Right atrium auricular region (tissue), 2 donors: Measurements from ENCODE around the gene PRR5L. TPM values are rescaled to one million over a fixed set of nuclear protein-coding genes. Genes with fewer than 3 reads are reported as not detected.
"Not testable (repeated sequence)": the region's sequence is repeated elsewhere in the genome, so short reads cannot be mapped to it uniquely, and the experiment has no call there.

Experiments
- DNase-seq: peaks from one replicate; pipeline ENCODE4 v3.0.0-alpha.2; 2019; ENCODE audit warnings: low spot score
- H3K27ac ChIP-seq, 2 donors: fragments of 200-600 bp; sonication (generic); 1 replicate in 1 of 2; 2 replicates in 1 of 2; pipeline ENCODE4 v1.5.1; 2016 to 2019
- H3K27me3 ChIP-seq, 2 donors: fragments of 200-600 bp; sonication (generic); one replicate each; pipeline versions ENCODE4 v1.5.1 to v1.6.0; 2017 to 2019
- H3K36me3 ChIP-seq: fragments of 200-600 bp; sonication (generic); one replicate; pipeline ENCODE4 v1.5.1; 2016
- H3K4me1 ChIP-seq, 2 donors: fragments of 200-600 bp; sonication (generic); one replicate each; pipeline versions ENCODE4 v1.5.1 to v1.6.0; 2017 to 2019
- H3K4me3 ChIP-seq, 2 donors: fragments of 200-600 bp; sonication (generic); 1 replicate in 1 of 2; 2 replicates in 1 of 2; pipeline ENCODE4 v1.5.1; 2017 to 2019; ENCODE audit warnings: mild to moderate bottlenecking in 1 of 2, moderate library complexity in 1 of 2
- H3K9me3 ChIP-seq, 2 donors: fragments of 200-600 bp; sonication (generic); one replicate each; pipeline ENCODE4 v1.5.1; 2019
- total RNA-seq, 2 donors: library from RNA; depleted of rRNA; stranded (reverse); fragments of >200 nt; gene quantifications; one replicate each; pipeline ENCODE4 v1.1.0, GENCODE V29; 2016
- TF ChIP-seq, protein P1 (sequence below), 2 donors: fragments of 200-600 bp; sonication (generic); IDR thresholded peaks; one replicate each; pipeline ENCODE4 v1.5.1; 2019; ENCODE audit warnings: antibody characterized with exemption in 2 of 2

The PRR5L gene
- total RNA-seq, 2 donors from 2014 or later, result 1.3 to 6.8 TPM

DNA sequence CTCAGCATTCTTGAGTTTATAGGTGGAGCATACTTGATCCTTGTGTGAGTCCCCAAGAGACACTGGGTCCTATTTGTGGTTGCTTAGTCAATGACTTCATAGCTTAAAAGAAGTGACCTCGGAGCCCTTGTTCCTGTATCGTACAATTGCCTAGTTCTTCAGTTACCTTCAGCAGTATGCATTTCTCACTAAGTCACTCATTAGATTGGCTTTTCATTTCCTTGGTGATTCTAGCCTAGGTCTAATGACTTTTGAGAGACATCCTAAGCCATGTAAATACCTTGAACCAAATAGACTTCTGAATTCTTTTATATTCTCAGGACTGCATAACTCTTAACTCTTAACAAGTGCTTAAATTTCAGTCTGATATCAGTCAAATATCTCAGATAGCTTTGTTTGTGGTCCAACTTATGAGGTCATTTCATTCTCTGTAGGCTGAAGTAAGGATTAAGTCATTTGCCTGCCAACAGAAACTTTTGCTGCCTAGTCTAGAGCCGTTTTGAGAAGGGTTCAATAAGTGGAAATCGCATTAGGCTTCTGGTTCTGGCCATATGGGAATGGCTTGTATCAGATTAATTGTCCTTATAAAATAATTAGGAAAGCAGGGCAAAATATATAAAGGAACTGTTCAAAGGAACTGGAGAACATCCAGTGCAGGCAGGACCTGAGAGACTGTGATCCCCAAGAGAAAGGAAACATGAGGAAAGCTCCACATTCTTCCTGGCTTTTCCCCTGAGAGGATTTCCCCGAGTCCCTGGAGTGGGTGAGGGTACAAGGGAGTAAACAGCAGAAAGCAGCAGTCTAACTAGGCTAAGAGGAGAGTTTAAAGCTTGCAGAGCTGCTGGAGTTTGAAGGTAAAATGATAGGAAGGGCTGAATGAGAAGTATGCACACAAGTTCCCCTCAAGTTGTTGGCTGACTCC, 174.1 kb downstream of the PRR5L start:
- Histone ChIP-seq H3K36me3 (no peaks in the 10 kb centered on the region), H3K27ac (no peak overlapping the region), H3K27me3 (no peaks in the 10 kb centered on the region), H3K4me3 (no peak overlapping the region), H3K4me1 (peaks cover 0 to 15% of the 10 kb centered on the region in 2 donors), H3K9me3 (no peaks in the 10 kb centered on the region)
- DNase-seq, result no peak
- TF ChIP-seq, protein P1, sequence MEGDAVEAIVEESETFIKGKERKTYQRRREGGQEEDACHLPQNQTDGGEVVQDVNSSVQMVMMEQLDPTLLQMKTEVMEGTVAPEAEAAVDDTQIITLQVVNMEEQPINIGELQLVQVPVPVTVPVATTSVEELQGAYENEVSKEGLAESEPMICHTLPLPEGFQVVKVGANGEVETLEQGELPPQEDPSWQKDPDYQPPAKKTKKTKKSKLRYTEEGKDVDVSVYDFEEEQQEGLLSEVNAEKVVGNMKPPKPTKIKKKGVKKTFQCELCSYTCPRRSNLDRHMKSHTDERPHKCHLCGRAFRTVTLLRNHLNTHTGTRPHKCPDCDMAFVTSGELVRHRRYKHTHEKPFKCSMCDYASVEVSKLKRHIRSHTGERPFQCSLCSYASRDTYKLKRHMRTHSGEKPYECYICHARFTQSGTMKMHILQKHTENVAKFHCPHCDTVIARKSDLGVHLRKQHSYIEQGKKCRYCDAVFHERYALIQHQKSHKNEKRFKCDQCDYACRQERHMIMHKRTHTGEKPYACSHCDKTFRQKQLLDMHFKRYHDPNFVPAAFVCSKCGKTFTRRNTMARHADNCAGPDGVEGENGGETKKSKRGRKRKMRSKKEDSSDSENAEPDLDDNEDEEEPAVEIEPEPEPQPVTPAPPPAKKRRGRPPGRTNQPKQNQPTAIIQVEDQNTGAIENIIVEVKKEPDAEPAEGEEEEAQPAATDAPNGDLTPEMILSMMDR (IDR thresholded peaks at IDR 0.05), result no peak

DNA sequence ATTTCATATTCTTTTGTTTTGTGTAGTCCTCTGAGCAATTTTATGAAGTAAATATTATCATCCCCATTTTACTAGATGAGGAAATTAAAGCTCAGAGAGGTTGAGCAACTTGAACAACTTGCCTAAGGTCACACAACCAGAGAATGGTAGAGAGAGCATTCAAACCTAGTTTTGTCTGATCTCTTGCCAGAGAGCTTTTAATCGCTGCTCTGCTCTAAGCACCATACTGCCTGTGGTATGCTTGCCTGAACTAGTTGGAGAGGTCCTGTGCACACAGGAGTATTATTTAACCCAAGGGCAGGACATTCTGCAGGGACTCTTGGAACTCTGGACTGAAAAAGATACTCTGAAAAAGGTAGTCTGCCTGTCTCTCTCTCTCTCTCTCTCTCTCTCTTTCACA, 175.5 kb downstream of the PRR5L start:
- Histone ChIP-seq H3K4me3 (no peak overlapping the region), H3K36me3 (no peaks in the 10 kb centered on the region), H3K27ac (no peak overlapping the region), H3K27me3 (no peaks in the 10 kb centered on the region), H3K9me3 (no peaks in the 10 kb centered on the region), H3K4me1 (peaks cover 0 to 15% of the 10 kb centered on the region in 2 donors)
- DNase-seq, result no peak
- TF ChIP-seq, protein P1 (IDR thresholded peaks at IDR 0.05), result no peak

DNA sequence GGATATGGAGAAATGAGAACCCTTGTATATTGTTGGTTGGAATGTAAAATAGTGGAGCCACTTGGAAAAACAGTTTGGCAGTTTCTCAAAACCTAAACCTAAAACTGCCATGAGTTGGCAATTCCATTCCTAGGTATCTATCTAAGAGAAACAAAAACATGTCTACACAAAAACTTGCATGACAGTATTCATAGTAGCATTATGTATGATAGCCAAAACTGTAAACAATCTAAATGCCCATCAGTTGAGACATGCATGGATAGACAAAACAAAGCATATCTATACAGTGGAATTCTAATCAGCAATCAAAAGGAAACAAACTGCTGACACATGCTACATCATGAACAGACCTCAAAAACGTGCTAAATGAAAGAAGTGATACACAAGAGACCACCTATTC, 179.1 kb downstream of the PRR5L start:
- Histone ChIP-seq H3K4me1 (peaks cover 0 to 7% of the 10 kb centered on the region in 2 donors), H3K4me3 (no peak overlapping the region), H3K9me3 (no peaks in the 10 kb centered on the region), H3K27ac (no peak overlapping the region), H3K27me3 (no peaks in the 10 kb centered on the region), H3K36me3 (no peaks in the 10 kb centered on the region)
- no peak for DNase-seq
- TF ChIP-seq, protein P1 (IDR thresholded peaks at IDR 0.05), result no peak

DNA sequence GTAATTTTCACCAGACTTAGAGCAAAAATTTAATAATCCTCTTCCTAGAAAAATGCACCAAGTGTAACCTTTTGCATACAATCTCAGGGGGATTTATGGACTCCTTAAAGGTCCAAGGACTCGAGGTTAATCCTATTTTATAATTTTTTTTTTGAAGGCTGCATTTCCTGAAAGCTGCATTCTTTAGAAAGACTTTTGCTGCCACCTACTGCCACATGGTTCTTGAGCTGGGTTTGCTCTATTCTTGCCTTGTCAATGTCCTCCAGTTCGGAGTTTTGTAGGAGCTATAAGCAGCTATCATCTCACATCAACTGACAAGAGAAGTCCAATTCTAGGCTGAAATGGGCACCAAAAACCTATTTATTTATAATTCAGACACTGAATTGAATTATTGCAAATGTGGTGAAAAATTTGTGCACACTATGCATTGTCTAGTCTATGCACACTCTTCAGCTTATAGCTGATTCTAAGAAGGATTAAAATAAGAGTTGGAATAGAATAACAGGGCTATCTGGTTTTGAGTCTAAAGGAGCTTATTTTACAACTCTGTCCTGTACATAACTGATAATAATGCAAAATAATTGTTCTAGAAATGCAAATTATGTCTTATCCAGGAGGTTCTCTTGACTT, 182.7 kb downstream of the PRR5L start:
- H3K27me3 ChIP-seq, result no peaks in the 10 kb centered on the region
- TF ChIP-seq, protein P1 (IDR thresholded peaks at IDR 0.05), result peak; percentile 18 to 63
- DNase-seq, result no peak
- H3K27ac ChIP-seq, result no peak overlapping the region
- H3K9me3 ChIP-seq, result no peaks in the 10 kb centered on the region
- H3K4me1 ChIP-seq, result no peaks in the 10 kb centered on the region
- no peak overlapping the region for H3K4me3 ChIP-seq
- H3K36me3 ChIP-seq, result no peaks in the 10 kb centered on the region

DNA sequence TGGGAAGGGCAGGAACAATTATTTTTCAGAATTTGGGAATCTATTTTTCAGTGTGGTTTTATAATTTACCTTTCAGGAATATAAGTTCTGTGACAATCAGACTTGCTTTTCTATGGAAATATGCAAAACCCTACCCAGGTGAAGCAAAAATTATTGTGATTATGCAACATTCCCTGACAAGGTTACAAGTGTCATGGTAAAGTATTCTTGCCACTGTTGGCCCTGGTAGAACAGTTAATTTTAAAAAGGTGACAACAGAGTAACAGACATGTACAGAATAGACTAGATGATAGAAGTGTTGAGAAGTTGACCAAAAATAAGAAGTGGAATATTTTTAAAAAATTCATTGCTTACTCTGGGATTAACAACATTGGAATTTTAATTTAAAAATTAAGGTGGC, 184.7 kb downstream of the PRR5L start:
- H3K4me3 ChIP-seq, result no peak overlapping the region
- H3K36me3 ChIP-seq, result peaks cover 9% of the 10 kb centered on the region
- DNase-seq, result no peak
- TF ChIP-seq, protein P1 (IDR thresholded peaks at IDR 0.05), result no peak
- H3K9me3 ChIP-seq, result no peaks in the 10 kb centered on the region
- no peaks in the 10 kb centered on the region for H3K27me3 ChIP-seq
- H3K4me1 ChIP-seq, result no peaks in the 10 kb centered on the region
- H3K27ac ChIP-seq, result no peak overlapping the region

DNA sequence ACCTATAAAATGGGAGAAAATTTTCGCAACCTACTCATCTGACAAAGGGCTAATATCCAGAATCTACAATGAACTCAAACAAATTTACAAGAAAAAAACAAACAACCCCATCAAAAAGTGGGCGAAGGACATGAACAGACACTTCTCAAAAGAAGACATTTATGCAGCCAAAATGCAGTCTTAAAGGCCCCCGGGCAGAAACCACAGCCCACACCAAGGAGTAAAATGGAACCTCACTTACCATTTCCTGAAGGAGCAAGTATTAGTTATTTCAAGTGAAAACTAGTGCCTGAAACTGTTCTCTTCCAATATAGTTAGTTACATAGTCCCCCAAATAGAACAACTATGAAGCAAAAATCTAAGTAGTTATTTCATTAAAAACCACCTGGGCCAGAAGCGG, 187.0 kb downstream of the PRR5L start:
- not testable (repeated sequence) for H3K27ac ChIP-seq, H3K4me3 ChIP-seq, H3K9me3 ChIP-seq, H3K27me3 ChIP-seq, DNase-seq
- peaks cover 19% of the 10 kb centered on the region for H3K36me3 ChIP-seq
- peaks cover 0 to 12% of the 10 kb centered on the region in 2 donors for H3K4me1 ChIP-seq
